Epithelial cell of esophagus (primary cell): ENCODE data around the gene GHR.
A peak's percentile ranks its signal among the peaks of the same experiment; 100 is the strongest.

Source experiments
- DNase-seq: peaks from one replicate; pipeline ENCODE4 v3.0.0; 2010; ENCODE audit warnings: low read depth
- H3K4me3 ChIP-seq: 2 replicates; pipeline ENCODE4 v1.5.1; 2011; ENCODE audit warnings: mild to moderate bottlenecking, low read length, control low read depth
- TF ChIP-seq, protein P1 (sequence below): IDR thresholded peaks from 2 replicates; pipeline ENCODE4 v1.5.1; 2011; ENCODE audit warnings: low read depth, mild to moderate bottlenecking, low read length, control low read depth, inconsistent platforms; ENCODE audit not compliant: insufficient read depth; ENCODE audit errors: missing control alignments

Gene GHR

GRCh38 chr5:42634575-42634974, 211.3 kb downstream of the GHR start:
- H3K4me3 ChIP-seq = no peak overlapping the region
- no peak for DNase-seq
- TF ChIP-seq, protein P1, sequence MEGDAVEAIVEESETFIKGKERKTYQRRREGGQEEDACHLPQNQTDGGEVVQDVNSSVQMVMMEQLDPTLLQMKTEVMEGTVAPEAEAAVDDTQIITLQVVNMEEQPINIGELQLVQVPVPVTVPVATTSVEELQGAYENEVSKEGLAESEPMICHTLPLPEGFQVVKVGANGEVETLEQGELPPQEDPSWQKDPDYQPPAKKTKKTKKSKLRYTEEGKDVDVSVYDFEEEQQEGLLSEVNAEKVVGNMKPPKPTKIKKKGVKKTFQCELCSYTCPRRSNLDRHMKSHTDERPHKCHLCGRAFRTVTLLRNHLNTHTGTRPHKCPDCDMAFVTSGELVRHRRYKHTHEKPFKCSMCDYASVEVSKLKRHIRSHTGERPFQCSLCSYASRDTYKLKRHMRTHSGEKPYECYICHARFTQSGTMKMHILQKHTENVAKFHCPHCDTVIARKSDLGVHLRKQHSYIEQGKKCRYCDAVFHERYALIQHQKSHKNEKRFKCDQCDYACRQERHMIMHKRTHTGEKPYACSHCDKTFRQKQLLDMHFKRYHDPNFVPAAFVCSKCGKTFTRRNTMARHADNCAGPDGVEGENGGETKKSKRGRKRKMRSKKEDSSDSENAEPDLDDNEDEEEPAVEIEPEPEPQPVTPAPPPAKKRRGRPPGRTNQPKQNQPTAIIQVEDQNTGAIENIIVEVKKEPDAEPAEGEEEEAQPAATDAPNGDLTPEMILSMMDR = no peak

GRCh38 chr5:42636425-42636824, 213.2 kb downstream of the GHR start:
- TF ChIP-seq, protein P1 = peak; percentile 45
- peak; percentile 38 for DNase-seq

GRCh38 chr5:42636946-42637345, 213.7 kb downstream of the GHR start:
- TF ChIP-seq, protein P1 = no peak
- no peak for DNase-seq
- no peak overlapping the region for H3K4me3 ChIP-seq

More at GRCh38 chr5:42636425-42636824, 213.2 kb downstream of the GHR start:
- H3K4me3 ChIP-seq = no peak overlapping the region

DNA sequence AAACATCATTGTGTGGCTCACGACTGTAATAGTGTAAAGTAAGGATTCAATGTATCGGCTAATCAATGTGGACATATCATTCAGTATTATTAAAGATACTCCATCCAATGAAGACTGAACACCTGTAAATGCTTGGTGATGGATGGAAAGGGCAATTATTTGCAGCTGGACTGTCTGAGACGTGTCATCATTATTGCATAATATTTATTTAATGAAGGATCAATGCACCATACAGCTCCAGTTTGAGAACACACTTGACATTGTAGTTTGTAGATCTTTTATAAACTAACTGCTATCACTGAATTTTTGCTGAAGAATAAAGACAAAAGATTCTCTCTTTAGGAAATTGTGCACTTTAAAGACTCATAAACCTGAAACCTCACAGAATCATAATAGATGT, 215.7 kb downstream of the GHR start:
- no peak for DNase-seq
- no peak overlapping the region for H3K4me3 ChIP-seq
- TF ChIP-seq, protein P1 = no peak

DNA sequence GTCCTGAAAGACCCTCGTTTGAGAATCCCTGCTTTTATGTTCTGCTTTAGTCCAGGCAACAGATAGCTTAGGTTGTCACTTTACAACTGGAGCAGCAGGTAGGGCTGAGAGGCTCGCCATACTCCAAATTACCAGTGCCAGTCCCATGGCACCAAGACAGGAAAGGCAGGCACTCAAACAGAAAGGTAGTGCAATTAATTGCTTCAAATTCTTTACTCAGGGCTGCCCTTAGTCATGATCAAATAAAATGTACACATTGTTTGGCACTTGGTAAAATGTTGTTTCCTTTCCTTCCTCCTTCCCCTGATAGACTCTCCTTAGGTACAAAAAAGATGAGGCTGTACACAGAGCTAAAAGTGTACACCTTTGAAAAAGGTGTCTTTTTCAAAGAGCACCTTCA, 217.6 kb downstream of the GHR start:
- DNase-seq = peak; percentile 32
- TF ChIP-seq, protein P1 = no peak

DNA sequence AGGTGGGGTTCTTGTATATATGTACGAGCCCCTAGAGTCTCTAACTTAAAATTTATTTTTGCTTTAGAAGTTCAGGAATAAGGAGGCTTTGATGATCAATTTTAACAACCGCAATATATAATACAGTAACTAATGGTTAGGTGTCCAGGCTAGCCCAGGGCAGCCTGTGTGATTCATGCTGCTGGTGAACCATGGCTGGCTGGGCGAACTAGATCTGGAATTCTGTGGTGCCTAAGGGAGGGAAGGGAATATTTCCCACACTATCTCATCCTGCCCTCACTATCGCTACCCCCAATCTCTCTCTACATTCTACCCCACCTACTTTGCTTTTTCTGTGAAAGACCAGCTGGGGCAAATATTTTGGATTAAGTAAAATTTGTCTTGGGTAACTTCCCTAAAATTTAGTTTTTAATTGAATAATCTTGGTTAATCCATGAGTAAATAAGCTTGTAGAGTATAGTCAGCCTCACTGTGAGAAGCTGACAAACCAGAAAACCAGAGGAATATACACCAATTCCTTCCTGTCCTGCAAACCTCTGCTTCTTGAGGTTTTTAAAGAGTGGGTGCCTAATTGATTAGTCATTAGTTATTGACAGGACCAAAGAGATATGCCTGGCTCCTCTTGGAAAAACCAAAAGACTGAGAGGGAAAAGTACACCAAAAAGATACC, 218.2 kb downstream of the GHR start:
- H3K4me3 ChIP-seq = no peak overlapping the region
- peak; percentile 92 for DNase-seq
- TF ChIP-seq, protein P1 = no peak

More for the DNA sequence above, 217.6 kb downstream of the GHR start:
- no peak overlapping the region for H3K4me3 ChIP-seq

DNA sequence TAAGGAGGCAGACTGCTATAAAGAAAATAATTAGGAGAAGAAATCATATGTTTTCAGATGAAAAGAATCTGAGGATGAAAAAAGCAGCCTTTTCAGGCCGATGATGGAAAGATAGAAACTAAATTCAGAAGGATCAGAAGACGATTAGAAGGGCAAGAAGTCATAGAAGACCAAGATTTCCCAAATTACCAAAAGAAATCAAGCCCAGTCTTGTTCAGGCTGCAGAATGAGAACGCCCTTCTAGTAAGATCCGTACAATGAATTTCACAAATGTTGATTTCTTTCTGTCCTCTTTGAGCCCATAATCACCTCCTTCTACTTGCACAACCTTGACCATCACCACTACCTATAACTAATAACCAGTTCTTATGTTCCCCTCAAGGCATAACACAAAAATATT, 218.8 kb downstream of the GHR start:
- H3K4me3 ChIP-seq = no peak overlapping the region
- TF ChIP-seq, protein P1 = no peak
- DNase-seq = peak; percentile 54
